Femur (tissue), 1 donor: ENCODE measurements around the gene RASAL3.

Source experiments
- DNase-seq: peaks from one replicate; pipeline ENCODE4 v3.0.0-alpha.2; 2017

The RASAL3 gene

DNA sequence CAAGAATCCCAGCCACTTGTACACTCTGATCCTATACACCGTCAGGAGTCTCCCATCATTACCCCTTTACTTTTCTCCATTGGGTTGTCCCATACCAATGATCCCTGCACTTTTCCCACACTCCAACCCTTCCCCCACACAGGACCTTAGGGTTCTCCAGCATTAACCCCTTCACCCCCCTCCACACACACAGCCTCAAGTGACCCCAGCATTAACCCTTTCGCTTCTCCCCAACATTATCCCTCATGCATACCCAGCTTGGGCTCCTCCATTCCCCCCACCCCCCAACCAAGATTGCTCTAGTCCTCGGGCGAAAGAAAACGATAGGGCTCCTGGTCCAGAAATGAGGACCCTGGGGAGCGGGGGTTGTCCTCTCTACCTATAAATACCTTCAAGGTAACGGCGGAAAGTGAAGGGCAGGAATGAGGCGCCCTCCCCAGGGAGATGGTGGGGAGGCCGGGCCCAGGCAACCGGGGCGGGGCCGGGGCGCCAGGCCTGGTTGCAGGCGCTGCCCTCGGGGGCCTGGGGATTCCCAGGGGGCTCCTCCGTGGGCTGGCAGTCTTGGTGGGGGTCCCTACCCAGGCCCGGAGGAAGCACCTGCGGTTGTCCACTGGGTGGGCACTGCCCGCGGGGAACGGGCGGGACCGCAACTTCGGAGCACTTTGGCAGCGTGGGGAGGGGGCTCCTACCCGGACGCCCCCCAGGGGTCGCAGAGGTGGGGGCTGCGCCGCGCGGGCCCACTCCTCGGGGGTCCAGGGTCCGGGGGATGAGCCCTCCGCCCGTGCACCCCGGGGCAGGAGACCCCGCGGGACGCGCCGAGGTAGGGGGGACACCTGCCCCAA is 15.3 kb downstream of the RASAL3 start:
- DNase-seq: no peak

DNA sequence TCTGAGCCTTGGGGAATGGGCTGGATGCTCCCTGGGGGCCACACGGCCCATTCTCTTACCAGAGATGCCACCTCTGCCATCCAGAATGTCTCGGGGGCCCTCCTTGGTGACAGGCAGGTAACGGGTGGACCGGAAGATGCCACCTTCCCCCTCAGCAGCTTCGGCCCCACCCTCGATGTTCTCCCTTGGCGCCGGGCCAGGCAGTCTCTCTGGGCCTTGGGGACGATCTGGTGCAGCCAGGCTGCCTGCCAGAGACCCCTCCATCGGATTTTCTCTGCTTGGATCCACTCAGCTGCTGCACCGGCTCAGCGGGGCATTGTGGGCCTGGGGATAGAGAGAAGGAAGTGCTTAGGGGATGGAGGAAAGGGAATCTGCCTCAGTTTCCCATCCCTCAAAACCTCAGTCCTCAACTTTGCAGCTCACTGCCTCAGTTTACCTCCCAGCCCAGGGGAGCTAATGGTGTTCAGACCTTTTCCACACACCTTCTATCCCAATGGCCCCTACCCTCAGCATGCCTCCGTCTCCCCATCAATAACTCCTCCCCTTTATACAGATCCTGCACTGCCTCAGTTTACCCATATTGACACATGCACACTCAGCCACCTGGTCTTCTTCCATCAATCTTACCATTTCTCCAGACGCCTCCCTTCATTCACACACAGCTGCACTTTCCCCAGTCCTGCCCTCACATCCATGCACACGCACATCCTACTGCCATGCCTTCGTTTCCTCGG is 16.1 kb downstream of the RASAL3 start:
- DNase-seq: no peak

DNA sequence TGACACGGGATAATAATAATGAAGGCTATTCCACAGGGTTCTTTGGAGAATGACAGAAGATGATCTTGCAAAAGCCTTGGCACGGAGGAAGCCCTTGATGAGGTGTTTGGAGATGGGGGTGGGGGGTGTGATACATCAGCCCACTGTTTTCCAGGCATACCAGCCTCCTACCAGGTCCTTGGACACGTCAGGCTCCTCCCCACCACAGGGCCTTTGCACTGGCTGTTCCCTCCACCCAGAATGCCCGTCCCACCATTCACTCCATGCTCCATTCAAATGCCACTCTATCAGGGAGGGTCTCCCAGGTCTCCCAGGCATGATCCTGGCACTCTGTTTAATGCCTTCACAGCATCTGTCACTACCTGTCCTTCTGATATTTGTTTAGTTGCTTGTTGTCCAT is 17.3 kb downstream of the RASAL3 start:
- DNase-seq: no peak

DNA sequence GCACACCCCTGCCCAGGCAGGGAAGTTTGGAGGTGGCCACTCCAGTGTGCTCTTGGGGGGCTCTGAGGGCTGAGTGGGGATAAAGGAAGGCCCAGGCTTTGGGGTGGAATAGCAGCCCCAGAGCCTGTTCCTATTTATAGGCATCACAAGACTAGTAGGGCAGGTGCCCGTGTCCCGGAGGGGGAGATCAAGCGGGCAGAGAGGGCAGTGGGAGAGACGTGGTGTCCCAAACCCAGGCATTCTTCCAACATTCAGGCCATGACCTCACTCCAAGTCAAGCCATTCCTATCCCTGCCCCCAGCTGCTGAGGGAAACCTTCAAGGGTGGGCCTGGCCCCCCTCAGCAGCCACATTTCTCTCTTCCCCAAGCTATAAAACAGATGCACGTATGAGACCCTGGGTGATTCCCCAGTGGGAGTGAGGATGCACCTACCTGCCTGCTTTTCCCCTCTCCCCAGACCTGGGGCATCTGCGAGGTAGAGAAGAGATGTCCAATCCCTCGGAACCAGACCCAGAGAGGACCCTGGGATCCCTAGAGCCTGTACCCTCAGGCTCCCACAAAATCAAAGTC is 18.5 kb downstream of the RASAL3 start:
- DNase-seq: no peak

DNA sequence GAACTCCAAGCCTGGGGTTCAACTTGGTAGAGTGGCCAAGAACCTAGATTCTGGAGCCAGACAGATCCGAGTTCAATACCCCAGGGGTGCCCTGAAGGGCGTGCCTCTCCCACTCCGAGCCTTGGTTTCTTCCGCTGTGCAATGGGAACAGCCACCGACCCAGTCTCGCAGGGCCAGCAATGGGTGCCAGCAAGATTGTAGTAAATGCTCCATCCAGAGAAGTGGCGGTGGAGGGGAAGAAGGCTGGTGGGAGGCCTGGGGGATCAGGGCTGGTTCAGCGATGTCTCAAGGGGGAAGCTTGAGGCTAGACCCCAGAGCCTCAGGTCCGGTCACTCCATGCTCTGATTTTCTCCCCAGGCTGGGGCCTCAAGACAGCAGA is 19.1 kb downstream of the RASAL3 start:
- no peak for DNase-seq

DNA sequence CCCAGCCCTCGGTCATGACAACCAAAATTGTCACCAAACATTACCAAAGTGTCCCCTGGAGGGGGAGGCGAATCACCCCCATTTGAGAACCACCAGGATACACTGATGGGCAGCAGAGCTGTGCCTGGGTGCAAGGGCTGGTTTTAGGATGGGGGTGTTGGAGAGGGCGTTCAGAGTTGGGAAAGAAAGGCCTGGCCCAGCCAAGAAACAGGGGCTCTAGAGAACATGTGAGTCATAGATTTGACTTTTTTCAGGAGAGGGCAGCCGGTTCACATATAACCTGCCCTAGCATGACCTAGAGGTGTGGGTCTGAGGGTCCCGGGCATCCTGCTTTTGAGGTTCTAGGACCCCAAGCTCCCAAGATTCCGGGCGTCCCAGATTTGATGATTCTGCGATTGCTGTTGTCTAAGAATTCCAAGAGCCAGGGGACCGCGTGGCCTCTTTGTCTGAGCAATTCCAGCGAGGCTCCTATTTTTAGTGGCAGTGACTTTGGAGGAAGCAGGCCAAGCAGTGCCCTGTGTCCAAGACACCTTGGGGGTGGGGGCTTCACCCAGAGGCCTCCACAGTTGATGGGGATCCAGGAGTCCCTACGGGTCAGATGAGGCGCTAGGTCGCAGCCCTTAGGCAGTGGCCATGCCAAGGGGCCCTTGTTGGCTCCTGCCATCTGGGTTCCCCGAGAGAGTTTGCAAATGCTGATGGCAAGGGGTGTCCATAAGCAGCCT is 19.7 kb downstream of the RASAL3 start:
- DNase-seq: no peak

DNA sequence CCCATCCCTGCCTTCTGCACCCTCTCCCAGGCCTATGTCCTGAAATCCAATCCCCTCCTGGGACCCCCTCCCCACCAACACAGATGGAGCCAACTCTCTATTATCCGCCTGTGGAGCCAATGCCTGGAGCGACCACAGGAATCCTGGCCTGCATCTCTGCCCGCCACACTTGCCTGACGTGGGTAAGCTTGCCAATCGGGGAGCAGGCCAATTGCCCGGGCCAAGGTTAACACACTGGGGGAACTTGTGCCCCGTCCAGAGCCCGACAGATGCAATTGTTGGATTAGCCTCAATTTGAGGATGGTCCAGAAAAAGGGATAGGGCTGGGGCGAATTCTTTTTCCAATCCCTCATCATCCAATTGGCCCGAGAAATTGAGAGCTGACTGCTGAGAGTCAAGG is 20.5 kb downstream of the RASAL3 start:
- DNase-seq: peak; percentile 76

DNA sequence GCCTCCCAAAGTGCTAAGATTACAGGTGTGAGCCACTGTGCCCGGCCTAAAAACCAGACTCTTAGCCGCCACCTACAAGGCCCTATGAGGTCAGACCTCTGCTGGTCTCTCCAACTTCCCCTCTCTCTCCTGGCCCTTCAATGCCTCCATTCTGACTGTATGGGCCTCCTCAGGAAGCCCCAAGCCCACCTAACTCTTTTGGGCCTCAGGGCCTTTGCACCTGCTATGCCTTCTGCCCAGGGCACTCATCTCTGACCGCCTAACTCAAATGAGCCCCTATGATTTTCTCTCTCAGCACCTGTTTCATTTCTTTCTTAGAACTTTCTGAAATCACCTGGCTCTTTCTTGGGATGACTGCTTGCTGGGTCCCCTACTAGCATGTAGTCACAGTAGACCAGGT is 21.0 kb downstream of the RASAL3 start:
- DNase-seq: no peak

DNA sequence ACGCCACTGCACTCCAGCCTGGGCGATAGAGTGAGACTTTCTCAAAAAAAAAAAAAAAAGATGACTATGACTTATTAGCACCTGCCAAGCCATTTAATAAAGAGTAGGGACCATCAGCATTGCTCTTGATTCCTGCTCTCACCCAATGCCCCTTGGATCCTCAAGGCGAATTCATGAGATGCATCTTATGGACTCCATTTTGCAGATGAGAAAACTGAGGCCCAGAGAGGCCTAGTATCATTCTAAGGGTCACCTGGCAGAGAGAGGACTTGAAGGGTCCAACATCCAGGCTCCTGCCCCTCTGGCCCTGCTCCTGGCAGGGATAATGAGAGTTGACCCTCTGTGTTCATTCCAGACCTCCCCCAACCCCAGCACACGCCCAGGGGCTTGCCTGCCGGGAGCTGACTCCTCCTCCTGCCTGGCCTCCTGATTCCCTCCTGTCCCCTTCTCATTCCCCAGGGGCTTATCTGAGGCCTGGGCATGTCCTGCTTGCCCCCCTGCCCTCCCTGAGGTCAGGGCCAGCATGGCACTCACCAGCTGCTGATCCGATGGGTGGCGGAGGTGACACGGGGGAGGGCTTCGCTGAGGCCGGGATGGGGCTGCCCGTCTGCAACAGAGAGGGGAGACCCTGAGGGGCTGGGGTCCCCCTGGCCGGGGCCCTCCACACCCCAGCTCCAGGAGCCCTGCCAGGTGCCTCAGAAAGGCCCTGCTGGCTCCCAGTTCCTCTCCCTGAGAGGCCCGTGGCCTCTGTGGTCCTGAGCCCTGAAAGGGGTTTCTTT is 22.0 kb downstream of the RASAL3 start:
- DNase-seq: no peak

DNA sequence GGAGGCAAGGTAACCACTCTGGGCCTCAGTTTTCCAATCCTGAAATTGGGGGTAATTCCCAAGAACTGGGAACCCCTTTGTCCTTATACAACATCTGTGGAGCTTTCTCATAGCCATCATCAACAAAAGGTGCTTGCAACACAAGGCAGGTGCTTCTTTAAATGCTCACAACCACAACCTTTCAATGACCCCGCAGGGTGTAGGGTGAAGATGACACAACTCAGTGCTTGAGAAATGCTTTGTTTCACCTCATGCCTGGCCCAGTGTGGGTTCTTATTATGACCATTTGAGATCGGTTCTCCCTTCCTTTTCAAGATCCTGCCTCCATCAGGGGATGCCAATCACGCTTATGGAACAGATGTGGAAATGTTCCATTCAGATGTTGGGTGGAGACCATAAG is 23.0 kb downstream of the RASAL3 start:
- DNase-seq: no peak

DNA sequence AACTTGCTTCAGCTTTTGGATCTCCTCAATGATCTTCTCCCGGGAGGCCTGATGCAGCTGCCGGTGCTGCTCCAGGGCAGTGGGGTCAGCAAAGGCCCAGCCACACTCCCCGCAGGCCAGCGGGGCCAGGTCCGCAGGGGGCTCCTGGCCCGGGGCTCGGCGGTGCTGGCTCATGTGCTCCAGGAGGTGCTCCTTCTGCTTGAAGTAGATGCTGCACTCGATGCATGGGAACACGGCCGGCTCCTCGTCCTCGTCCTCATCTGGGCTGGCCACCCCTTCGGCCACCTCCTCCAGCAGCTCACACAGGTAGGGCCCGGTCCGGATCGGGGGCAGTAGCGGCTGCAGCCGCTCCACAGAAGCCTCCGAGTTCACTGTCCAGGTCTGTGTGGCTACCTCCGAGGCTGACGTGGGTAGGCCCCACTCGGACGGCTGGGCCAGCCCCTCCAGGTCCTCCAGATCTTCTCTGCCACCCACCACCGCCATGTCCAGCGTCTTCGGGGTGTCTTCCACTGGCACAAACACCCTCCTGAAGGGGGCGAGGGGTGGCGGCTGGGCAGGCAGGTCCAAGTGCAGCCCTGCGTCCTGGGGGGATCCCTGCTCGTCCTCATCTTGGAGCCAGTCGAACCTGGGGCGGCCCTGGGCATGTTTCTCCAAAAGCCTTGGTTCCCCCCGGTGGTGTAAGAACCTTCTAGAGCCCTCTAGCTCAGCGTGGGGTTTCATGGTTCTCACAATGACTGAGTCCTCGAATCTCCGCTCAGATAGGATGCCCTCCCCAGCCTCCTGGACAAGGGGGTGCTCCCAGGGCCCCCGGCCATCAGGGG is 24.3 kb downstream of the RASAL3 start:
- no peak for DNase-seq

DNA sequence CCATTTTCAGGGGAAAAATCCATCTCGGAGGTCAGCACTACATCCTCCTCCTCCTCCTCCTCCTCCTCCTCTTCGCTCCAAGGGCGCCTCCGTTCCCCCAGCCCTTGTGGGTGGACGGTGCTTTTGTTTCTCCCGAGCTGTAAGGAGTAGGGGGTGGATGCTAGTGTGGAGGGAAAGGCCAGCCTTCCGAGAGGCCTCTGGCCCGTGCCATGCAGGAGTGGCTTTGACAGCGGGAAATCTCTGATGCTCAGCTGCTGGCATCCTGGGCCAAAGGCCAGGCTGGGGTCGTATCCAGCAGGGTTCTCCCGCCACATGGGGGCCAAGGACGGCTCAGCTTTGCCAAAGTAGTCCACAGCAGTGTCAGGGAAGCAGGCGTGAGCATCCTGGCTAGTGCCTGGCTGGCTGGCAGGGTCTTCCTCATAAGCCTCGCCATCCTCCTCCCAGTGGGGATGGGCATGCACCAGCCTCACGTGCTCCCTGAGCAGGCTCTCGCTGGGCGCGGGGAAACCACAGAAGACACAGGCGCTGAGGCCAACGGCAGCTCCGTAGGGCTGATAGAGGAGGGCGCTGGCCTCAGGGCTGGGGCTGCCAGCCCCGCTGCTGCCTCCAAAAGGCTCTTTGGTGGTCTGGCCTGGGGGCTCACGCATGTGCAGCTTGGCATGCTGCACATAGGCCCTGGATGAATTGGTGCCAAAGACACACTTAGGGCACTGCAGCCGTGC is 25.1 kb downstream of the RASAL3 start:
- DNase-seq: no peak

DNA sequence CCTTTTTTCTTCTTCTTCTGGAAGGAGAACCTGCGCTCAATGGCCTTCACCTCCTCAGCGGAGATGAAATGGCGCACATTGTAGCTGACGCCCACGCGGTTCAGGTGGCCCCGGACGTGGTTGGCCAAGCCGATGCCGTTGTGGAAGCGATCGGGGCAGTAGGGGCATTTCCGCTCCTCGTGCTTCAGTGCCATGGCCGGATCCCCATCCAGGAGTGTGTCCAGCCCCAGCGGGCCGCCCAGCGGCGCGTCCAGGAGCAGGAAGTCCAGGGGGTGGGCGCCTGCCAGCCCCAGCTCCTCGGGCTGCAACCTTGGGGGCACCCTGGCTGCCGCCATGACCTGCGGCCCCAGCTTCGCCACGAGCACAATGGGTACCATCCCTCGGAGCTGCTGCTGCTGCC is 25.8 kb downstream of the RASAL3 start:
- DNase-seq: no peak

DNA sequence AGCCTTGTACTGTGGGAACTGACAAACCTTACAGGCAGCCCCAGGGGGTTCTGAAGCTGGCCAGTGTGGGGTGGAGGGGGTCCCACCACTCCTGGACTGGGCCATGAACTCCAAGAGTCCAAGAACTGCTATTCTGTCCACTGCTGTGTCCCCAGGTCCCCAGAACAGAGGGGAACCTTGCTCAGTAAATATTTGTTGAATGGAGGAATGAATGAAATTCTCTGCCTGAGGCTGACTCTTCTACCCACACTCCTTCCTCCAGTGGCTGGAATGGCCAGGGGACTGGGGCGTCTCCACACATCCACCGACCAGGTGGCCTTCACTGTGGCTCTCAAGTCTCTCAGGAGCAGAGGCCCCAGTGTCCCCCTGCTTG is 26.2 kb downstream of the RASAL3 start:
- no peak for DNase-seq

DNA sequence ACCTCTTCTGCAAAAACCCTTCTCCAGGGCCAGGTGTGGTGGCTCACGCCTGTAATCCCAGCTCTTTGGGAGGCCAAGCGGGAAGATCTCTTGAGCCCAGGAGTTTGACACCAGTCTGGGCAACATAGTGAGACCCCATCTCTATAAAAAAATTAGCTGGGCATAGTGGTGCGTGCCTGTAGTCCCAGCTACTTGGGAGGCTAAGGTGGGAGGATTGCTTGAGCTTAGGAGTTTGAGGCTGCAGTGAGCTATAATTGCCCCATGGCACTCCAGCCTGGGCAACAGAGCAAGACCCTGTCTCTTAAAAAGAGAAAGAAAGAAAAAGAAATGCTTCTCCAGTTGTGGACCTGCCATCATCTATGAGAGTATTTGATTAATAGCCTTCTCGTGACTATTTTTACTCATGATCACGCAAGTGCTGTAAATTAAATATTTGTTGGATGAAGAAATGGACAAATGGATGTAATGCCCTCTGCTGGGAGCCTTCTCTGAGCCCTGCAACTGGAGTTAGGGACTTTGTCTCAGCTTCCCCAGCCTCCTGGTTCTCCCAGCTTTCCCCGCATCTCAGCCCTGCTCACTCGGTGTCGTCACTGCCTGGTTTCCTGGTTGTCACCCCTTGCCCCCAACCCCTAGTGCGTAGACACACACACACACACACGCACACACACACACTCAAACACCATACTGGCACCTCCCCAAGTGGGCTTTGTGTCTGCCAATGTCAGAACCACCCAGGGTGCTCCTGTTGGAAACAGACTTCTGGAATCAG is 26.8 kb downstream of the RASAL3 start:
- no peak for DNase-seq

DNA sequence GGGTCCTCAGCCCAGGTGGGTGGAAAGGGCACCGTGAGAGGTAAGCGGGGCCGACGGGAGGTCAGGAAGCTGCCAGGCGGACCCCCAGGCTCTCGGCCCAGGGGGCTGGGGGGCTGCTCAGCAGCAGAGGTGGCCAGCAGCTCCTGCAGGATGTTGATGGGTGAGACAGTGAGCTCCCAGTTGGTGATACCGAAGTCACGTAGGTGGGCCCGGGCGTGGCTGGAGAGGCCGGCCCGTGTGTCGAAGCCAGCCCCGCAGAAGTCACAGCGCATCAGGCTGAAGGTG is 27.6 kb downstream of the RASAL3 start:
- no peak for DNase-seq

DNA sequence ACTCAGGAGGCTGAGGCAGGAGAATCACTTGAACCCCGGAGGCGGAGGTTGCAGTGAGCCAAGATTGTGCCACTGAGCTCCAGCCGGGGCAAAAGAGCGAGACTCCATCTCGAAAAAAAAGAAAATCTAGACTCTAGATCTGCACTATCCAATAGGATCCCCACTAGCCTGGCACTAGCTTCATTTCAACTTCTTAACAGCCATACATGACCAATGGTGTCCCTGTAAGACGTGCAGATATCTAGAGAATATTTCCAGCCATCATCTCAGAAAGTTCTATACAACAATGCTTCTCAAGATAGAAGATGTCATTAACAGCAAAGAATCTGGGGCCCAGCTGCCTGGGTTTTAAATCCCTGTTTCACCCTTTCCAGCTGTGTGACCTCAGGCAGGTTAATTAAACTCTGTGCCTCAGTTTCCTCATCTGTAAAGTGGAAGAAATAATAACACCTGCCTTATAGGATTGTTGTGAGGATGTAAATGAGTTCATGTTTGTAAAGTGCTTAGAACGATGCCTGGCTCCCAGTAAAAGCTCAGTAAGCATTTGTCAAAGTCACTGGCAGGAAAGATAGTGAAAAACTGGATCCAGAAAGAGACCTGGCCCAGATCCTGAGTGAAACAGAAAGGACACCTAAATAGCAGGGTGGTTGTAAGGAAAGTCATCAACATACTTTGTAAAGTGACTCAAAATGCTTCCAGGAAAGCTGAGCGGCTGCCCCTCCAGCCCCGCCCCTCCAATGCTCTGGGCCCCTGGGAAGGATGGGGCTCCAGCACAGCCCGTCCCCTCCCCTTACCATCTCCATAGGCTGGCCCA is 28.1 kb downstream of the RASAL3 start:
- DNase-seq: no peak

DNA sequence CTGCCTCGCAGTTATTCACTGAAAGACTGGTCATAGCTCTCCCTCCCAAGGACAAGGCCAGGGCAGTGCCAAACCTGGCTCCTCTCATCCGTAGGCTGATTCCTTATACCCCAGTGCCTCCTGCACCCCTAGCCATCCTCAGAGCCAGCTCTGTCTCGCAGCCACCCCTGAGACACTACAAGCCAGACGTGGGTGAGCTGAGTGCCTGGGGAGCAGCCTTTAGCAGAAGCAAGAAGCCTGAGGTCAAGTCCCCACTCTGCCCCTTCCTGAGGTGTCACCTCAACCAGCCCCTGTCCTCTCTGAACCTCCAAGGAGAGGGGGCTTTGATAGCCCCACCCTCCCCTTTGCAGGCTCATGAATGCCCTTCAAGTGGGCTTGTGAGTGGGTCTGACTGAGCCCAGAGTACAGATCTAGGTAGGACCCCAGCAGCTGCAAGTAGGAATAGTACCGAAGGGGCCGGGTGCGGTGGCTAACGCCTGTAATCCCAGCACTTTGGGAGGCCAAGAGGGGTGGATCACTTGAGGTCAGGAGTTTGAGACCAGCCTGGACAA is 30.8 kb downstream of the RASAL3 start:
- no peak for DNase-seq
